ENCODE measurements around the gene CKS1B. TPM values are rescaled to one million over a fixed set of nuclear protein-coding genes. Genes with fewer than 3 reads are reported as not detected.

CKS1B gene
- total and polyA plus RNA-seq, 10 donors: 15.7 to 51.5 (median 27.5) TPM

DNA sequence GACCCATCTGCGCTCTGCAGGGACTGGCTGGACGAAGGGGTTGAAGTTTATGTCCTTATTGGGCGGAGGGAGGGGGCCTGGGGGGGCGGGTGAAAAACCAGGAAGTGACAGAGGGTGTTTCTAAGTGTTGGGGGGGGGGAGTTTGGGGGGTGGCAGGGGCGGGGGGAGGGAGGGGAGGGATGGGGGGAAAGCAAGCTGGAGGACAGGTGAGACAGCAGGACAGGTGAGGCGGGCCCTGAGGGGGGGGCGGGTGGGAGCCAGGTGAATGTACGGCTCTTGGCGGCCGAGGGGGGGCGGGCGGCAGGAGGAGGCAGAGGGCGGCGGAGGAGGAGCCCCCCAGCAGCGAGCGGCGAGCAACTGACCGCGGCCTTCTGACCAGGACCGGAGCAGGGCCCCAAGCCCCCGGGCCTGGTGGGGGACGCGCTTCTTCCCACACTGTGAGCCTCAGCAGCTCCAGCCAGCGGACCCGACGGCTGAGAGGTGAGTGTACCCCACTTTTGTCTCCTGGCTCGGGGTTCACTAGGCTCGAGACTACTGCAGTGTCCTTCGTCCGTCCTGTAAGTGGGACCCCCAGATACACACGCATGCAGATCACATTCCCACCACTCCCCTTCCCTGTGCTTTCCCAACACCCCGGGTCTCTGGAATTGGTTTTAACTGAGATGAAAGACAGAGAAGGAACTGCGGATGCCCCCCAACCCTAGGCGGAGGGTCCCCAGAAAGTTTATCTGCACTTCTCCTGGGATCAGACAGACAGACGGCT lies 28.2 kb downstream of the CKS1B start, which contains the start of gene ZBTB7B:
ZBTB7B (plus strand) TSS at position 339 of the 763 bp plus-strand sequence. CDS start 11,859 bp downstream, outside the sequence.
- Histone ChIP-seq H3K36me3 (no peaks in the 10 kb centered on the region), H3K4me1 (peaks cover 43 to 91% (median 65%) of the 10 kb centered on the region in 6 donors), H3K27ac (peak within 1 kb of the TSS; percentile 90 to 99 (median 95)), H3K4me3 (peak within 1 kb of the TSS; percentile 75 to 90 (median 79)), H3K27me3 (replicated peaks in 1 of 7) (no peaks in the 10 kb centered on the region), H3K9me3 (no peaks in the 10 kb centered on the region)
- TF ChIP-seq POLR2A (IDR thresholded peaks at IDR 0.05): no peak
- TF ChIP-seq POLR2AphosphoS5 (IDR thresholded peaks at IDR 0.05): no peak
- peak in 1 of 11 experiments; percentile 2 for TF ChIP-seq CTCF (IDR thresholded peaks at IDR 0.05 in 8 of 11, conservative IDR thresholded peaks at IDR 0.05 in 3 of 11)
- intact Hi-C loops (cut with DNase I; ENCODE audit: low total_unique reads): loop anchor here (5.0 to 10.0 kb wide), 2 partner anchors 40 to 62 kb away; partner anchors contain the start of genes EFNA4 and PYGO2
- peak; percentile 91 for DNase-seq
- WGBS, 5 donors: 0 to 3% (median 0%) methylated on average over 24 to 33 of the region's 35 CpGs

DNA sequence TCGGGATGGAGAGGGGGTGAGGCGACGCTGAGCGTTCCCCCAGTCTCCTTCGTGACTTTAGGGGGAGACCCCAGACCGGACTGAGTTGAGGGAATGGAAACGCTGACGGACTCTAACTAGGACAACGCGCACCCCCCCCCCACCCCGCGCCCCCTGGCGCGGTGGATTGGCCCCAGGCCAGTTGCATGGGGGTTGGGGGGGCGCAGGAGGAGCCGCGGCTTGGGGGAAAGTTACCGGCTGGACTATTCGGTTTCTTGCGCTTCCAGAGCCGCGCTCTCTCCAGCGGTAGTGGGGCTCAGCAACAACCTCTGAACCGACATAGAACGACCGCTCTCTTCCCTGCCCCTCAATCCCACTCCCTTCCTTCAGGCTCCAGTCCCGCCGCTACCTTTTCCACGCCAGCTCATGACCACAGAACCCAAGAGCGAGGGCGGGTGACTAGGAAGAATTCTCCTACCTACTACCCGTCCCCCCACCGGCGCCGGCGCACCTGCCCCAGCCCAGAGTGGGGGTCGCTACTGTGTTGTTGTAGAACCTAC lies 28.8 kb downstream of the CKS1B start:
- Histone ChIP-seq H3K4me3 (peak overlapping the region; percentile 71 to 90 (median 78)), H3K27ac (peak overlapping the region; percentile 81 to 99 (median 95)), H3K4me1 (peaks cover 43 to 91% (median 67%) of the 10 kb centered on the region in 6 donors), H3K36me3 (no peaks in the 10 kb centered on the region), H3K9me3 (no peaks in the 10 kb centered on the region), H3K27me3 (replicated peaks in 1 of 7) (no peaks in the 10 kb centered on the region)
- intact Hi-C loops (cut with DNase I; ENCODE audit: low total_unique reads): loop anchor here (5.0 to 10.0 kb wide), 2 partner anchors 41 to 62 kb away; partner anchors contain the start of genes EFNA4 and PYGO2
- no peak for TF ChIP-seq POLR2AphosphoS5 (IDR thresholded peaks at IDR 0.05)
- TF ChIP-seq CTCF (IDR thresholded peaks at IDR 0.05 in 8 of 11, conservative IDR thresholded peaks at IDR 0.05 in 3 of 11): no peak
- TF ChIP-seq POLR2A (IDR thresholded peaks at IDR 0.05): no peak
- 0 to 1% (median 0%) methylated on average over 21 to 37 of the region's 37 CpGs for WGBS, 5 donors
- DNase-seq: peak; percentile 88

- 2 to 36% (median 3%) methylated on average over 2 to 33 of the region's 34 CpGs for WGBS, 5 donors
- DNase-seq: peak; percentile 90
- Histone ChIP-seq H3K4me3 (peak overlapping the region; percentile 71 to 90 (median 78)), H3K4me1 (peaks cover 40 to 91% (median 68%) of the 10 kb centered on the region in 6 donors), H3K27me3 (replicated peaks in 1 of 7) (no peaks in the 10 kb centered on the region), H3K27ac (peak overlapping the region; percentile 81 to 99 (median 95)), H3K9me3 (no peaks in the 10 kb centered on the region), H3K36me3 (no peaks in the 10 kb centered on the region)
- no peak for TF ChIP-seq CTCF (IDR thresholded peaks at IDR 0.05 in 8 of 11, conservative IDR thresholded peaks at IDR 0.05 in 3 of 11)
- TF ChIP-seq POLR2AphosphoS5 (IDR thresholded peaks at IDR 0.05): peak in 2 of 3 donors; percentile 52 to 56
- intact Hi-C loops (cut with DNase I; ENCODE audit: low total_unique reads): loop anchor here (5.0 to 10.0 kb wide), 2 partner anchors 42 to 61 kb away; partner anchors contain the start of genes EFNA4 and PYGO2
These were observed 29.4 kb downstream of the CKS1B start for GRCh38 chr1:155003766-155004351.

Data from spleen (tissue), 11 donors.